GM18867 (cell line): ENCODE data around the gene CDKN3.
"Not testable (repeated sequence)": the region's sequence is repeated elsewhere in the genome, so short reads cannot be mapped to it uniquely, and the experiment has no call there.

Experiments
- ATAC-seq: cut with Tn5 transposase; IDR thresholded peaks from one replicate; pipeline ENCODE4 v1.9.1; 2021; ENCODE audit warnings: mild to moderate bottlenecking, moderate library complexity; ENCODE audit not compliant: unreplicated experiment

CDKN3 gene

GRCh38 chr14:54370323-54371198 lies 26.2 kb upstream of the CDKN3 start:
- ATAC-seq, result no peak

DNA sequence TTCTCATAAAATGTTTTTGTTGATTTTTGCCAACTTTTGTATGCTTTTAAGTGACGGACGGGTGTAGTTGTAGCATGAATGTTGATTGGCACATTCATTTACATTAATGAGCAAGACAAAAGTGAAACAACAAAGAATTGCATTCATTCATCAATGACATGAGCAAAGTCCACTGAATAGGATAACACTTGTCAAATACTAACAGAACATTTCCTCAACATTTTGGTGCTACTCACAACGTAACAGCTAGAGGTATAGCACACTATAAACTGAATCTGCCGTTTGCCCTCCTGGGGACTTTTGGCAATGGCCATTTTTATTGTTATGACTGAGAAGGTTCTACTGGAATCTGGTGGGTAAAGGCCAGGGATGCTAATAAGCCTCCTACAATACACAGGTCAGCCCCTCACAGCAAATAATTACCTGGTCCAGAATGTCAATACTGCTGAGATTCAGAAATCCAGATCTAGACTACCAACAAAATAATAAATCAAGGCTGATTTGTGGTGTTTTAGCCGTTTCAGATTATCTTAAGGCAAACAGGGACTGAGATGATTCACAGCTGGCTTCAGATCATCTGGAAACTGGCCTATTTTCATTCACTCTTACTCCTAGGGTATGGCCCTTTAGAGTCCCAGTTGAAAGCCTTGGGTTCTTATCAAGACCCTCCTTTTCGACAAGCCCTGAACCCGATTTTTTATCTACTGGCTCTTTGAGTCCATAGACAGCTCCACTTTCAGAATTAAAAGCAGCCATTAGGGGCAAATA lies 22.5 kb upstream of the CDKN3 start:
- no peak for ATAC-seq

GRCh38 chr14:54377501-54377900 lies 19.3 kb upstream of the CDKN3 start:
- ATAC-seq, result no peak

DNA sequence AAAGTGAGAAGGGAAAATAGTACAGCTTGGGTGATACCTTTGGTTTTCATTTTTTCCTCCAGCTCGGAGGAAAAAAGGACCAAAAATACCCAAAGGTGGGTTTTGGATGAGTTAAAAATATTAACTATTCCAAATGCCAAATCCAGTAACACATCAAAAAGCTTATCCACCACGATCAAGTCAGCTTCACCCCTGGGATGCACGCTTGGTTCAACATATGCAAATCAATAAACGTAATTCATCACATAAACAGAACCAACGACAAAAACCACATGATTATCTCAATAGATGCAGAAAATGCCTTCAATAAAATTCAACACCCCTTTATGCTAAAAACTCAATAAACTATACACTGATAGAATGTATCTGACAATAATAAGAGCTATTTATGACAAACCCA lies 17.9 kb upstream of the CDKN3 start:
- not testable (repeated sequence) for ATAC-seq

DNA sequence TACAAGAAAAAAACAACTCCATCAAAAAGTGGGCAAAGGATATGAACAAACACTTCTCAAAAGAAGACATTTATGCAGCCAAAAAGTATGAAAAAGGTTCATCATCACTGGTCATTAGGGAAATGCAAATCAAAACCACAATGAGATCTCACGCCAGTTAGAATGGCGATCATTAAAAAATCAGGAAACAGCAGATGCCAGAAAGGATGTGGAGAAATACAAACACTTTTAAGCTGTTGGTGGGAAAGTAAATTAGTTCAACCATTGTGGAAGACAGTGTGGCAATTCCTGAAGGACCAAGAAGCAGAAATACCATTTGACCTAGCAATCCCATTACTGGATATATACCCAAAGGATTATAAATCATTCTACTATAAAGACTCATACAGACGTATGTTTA lies 16.2 kb upstream of the CDKN3 start:
- ATAC-seq, result not testable (repeated sequence)

DNA sequence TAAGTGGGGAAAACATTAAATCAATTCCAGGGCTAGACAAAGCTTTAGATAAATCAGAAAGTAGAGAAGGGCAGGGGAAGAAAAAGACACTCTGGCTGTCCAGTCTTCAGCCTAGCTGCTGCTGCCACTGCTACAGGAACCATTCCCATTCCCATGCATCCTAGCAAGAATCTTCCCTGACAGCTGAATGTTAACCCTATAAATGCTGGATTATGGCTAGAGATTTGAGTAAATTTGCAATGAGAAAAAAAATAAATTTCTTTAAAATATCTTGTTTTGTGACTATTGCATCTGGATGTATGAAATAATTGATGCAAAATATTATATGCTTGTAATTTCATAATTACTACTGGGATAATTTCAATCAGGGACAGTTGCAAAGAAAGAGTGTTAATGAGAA lies 15.0 kb upstream of the CDKN3 start:
- no peak for ATAC-seq

GRCh38 chr14:54383835-54384234 lies 13.0 kb upstream of the CDKN3 start:
- no peak for ATAC-seq

- ATAC-seq, result no peak
Measured at GRCh38 chr14:54385556-54385955, 11.3 kb upstream of the CDKN3 start.

- no peak for ATAC-seq
Measured at GRCh38 chr14:54387328-54387727, 9.5 kb upstream of the CDKN3 start.

- no peak for ATAC-seq
Measured at GRCh38 chr14:54392131-54392859, 4.5 kb upstream of the CDKN3 start.

DNA sequence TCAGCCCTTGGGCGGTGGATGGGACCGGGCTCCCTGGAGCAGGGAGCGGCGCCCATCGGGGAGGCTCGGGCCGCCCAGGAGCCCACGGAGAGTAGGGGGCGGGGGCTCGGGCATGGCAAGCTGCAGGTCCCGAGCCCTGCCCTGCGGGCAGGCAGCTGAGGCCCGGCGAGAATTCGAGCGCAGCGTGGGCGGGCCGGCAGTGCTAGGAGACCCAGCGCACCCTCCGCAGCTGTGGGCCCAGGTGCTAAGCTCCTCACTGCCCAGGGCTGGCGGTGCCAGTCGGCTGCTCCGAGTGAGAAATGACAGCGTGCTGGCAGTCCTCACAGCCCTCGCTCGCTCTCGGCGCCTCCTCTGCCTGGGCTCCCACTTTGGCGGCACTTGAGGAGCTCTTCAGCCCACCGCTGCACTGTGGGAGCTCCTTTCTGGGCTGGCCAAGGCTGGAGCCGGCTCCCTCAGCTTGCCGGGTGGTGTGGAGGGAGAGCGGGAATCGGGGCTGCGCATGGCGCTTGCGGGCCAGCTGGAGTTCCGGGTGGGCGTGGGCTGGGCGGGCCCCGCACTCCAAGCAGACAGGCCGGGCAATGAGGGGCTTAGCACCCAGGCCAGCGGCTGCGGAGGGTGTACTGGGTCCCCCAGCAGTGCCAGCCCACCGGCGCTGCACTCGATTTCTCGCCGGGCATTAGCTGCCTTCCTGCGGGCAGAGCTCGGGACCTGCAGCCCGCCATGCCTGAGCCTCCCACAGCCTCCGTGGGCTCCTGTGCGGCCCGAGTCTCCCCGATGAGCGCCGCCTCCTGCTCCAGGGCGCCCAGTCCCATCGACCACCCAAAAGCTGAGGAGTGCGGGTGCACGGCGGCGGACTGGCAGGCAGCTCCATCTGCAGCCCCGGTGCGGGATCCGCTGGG lies 3.6 kb upstream of the CDKN3 start:
- ATAC-seq, result not testable (repeated sequence)

DNA sequence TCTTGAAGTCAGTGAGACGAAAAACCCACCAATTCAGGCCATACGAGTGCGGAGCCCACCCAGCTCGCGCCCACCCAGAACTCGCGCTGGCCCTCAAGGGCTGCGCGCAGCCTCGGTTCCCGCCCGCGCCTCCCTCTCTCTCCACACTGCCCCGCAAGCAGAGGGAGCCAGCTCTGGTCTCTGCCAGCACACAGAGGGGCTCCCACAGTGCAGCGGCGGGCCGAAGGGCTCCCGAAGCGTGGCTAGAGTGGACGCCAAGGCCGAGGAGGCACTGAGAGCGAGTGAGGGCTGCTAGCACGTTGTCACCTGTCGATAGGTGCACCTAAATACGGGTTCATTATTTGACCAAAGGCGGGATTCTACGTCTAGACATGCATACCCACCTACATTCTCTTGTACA lies 2.2 kb upstream of the CDKN3 start:
- no peak for ATAC-seq

DNA sequence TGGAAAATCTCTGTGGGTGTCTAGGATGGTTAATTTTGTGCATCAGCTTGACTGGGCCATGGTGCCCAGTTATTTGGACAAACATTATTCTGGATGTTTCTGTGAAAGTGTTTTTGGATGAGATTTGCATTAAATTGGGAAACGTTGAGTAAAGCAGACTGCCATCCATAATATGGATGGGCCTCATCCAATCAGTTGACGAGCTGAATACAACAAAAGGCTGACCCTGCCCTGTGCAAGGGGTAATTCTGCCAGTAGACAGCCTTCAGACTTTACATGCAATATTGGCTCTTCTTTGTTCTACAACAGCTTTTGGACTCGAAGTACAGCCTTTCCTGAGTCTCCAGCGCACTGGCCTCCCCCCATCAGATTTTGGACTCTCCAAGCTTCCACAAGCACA lies 1.5 kb upstream of the CDKN3 start:
- no peak for ATAC-seq

DNA sequence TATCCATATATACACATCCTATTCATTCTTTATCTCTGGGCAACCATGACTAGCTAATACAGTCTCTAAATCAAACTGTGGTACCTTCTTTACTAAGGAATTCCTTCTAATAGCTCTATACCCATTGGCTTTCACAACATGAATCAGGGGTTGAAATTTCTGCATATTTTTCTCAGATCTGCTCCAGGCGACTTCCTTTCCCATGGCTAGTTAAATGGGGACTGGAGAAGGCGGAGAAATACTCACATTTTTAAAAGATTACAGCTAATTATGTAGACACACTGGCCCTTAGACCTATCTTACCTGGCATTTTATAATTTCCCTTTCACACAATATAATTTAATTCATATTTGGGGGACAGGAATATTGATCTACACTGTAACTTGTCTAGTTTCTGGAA lies 1.1 kb upstream of the CDKN3 start:
- no peak for ATAC-seq

- ATAC-seq, result no peak
Measured at GRCh38 chr14:54396183-54396492, 669 bp upstream of the CDKN3 start.

DNA sequence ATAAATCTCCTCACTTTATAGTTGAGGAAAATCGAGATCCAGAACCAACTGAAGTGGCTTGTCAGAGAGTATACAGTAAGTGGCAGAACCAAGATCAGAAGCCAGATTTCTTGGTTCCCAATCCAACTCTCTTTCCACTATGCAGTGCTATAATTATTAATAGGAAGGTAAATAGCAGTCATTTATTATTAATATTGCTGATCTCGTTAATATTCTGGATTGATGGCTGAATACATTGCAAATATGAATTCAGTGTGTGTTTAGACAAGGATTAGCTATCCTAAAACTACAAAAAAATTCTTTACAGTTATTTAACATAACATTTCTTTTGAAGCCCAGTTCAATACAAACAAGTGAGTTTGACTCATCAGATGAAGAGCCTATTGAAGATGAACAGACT lies 2.8 kb downstream of the CDKN3 start:
- no peak for ATAC-seq

DNA sequence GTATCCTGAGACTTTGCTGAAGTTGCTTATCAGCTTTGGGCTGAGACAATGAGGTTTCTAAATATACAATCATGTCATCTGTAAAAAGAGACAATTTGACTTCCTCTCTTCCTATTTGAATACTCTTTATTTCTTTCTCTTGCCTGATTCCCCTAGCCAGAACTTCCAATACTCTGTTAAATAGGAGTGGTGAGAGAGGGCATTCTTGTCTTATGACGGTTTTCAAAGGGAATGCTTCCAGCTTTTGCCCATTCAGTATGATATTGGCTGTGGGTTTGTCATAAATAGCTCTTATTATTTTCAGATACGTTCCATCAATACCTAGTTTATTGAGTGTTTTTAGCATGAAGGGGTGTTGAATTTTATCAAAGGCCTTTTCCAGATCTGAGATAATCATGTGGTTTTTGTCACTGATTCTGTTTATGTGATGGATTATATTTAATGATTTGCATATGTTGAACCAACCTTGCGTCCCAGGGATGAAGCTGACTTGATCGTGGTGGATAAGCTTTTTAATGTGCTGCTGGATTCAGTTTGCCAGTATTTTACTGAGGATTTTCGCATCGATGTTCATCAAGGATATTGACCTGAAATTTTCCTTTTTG lies 6.7 kb downstream of the CDKN3 start:
- not testable (repeated sequence) for ATAC-seq

DNA sequence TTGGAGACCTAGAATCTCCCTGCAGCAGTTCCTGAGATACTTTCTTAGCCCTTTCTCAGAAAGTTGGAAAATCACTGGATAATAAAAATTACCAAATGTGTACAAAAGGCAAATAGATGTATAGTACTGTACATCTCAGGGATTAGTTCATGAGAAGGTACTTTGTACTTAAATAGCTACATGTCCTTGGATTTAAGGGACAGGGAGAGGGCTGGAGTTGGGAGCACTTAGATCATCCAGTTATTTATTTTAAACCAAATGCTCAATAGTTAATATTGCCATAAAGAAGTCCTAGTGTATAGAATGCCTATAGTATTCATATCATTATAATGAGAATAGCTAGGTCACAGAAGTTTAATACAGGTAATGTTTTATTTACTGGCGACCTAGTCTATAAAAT lies 13.4 kb downstream of the CDKN3 start:
- ATAC-seq, result no peak

GRCh38 chr14:54411371-54411770 lies 14.6 kb downstream of the CDKN3 start:
- no peak for ATAC-seq

GRCh38 chr14:54420478-54421142 lies 23.8 kb downstream of the CDKN3 start:
- no peak for ATAC-seq
